Tongue (tissue), 2 donors: ENCODE data around the gene TFEC. TPM values are rescaled to one million over a fixed set of nuclear protein-coding genes. Genes with fewer than 3 reads are reported as not detected.

Experiments
- DNase-seq: peaks from one replicate; pipeline ENCODE4 v3.0.0-alpha.2; 2015
- total RNA-seq: library from RNA; depleted of rRNA; stranded (reverse); fragments of >200 nt; gene quantifications from one replicate; pipeline ENCODE4 v1.2.3, GENCODE V29; 2014

The TFEC gene
- total RNA-seq, 1 donor from 2014 or later: 1.5 TPM

GRCh38 chr7:115924411-115924810, 106.2 kb downstream of the TFEC start:
- DNase-seq: peak; percentile 62

GRCh38 chr7:115920367-115920766, 110.2 kb downstream of the TFEC start:
- DNase-seq: no peak

- peak; percentile 21 for DNase-seq
Measured at GRCh38 chr7:115914951-115915350, 115.6 kb downstream of the TFEC start.

GRCh38 chr7:115911465-115911864, 119.1 kb downstream of the TFEC start:
- DNase-seq: no peak

- peak; percentile 78 for DNase-seq
Measured at GRCh38 chr7:115910541-115911164, 119.9 kb downstream of the TFEC start.

GRCh38 chr7:115906731-115907130, 123.8 kb downstream of the TFEC start:
- DNase-seq: no peak

GRCh38 chr7:115889669-115889984, 140.9 kb downstream of the TFEC start:
- DNase-seq: no peak

GRCh38 chr7:115888981-115889668, 141.4 kb downstream of the TFEC start:
- no peak for DNase-seq

GRCh38 chr7:115885550-115885949, 145.0 kb downstream of the TFEC start:
- no peak for DNase-seq

Other genes with a start within 250 kb of the TFEC start
- 36.1 TPM for gene TES, start 179.8 kb upstream of the TFEC start, total RNA-seq